HG03439 (cell line): Measurements from ENCODE around the gene EPC1.
"Not testable (repeated sequence)": the region's sequence is repeated elsewhere in the genome, so short reads cannot be mapped to it uniquely, and the experiment has no call there.

Source experiments
- ATAC-seq: cut with Tn5 transposase; IDR thresholded peaks from one replicate; pipeline ENCODE4 v1.9.1; 2021; ENCODE audit warnings: mild to moderate bottlenecking, moderate library complexity; ENCODE audit not compliant: unreplicated experiment

Gene EPC1

DNA sequence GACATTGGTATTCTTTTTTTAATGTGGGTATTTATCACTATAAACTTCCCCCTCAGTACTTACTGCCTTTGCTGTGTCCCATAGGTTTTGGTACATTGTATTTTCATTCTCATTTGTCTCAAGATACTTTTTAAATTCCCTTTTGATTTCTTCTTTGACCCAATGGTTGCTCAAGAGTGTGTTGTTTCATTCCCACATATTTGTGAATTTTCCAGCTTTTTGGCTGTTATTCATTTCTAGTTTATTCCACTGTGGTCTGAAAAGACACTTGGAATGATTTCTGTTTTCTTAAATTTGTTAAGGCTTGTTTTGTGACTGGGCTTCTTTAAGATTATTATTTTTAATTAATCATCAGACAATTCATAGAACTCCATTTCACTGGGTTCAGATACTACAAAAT, 105.0 kb downstream of the EPC1 start:
- no peak for ATAC-seq

DNA sequence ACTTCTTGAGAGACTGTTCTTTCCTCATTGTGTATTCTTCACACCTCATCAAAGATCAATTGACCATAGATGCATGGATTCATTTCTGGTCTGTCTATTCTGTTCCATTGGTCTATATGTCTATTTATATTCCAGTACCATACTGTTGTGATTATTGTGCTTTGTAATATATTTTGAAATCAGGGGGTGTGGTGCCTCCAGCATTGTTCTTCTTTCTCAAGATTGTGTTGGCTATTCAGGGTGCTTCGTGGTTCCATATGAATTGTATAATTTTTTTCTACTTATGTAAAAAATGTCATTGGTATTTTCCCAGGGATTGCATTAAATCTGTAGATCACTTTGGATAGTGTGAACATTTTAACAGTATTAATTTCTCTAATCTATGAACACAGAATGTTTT, 106.5 kb downstream of the EPC1 start:
- ATAC-seq, result no peak

DNA sequence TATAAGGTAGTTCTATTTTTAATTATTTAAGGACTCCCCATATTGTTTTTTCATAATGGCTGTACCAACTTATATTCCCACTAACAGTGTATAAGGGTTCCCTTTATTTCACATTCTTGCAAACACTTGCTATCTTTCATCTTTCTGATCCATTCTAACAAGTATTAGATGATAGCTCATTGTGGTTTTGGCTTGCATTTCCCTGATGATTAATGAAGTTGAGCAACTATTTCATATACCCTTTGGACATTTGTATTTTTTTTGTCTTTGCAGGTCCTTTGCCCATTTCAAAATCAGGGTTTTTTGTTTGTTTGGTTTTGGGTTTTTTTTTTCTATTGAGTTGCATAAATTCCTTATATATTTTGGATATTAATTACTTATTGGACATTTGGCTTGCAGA, 107.2 kb downstream of the EPC1 start:
- no peak for ATAC-seq

DNA sequence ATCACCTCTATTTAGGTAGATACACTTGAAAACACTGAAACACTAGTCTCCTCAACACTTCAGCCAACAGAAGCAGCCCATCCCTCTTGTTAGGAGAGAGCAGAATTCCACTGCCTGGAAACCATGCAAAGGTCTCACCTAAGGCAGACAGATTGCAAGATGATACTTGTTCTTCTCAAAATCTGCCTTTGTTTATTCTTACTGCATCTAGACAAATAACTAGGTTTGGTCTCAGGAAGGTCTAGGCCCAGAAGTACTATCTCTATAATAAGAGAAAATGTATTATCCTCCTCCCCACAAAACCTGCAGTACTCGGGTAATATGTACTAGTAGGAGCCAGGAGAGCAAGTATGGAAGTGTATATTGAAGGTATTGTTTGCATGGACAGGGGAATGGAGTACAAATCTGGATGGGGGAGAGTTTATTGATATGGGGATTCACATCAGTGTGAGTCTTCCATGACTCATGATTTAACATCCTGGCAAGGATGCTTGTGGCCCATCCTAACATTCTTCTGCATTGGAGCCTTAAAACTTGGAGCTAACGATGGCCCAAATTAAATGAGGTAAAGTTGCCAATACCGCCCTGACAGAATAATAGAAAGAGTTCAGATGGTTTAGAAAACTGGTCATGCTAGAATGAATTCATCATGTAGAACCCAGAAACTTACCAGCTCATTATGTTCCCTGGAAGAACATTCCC, 109.2 kb downstream of the EPC1 start:
- no peak for ATAC-seq

DNA sequence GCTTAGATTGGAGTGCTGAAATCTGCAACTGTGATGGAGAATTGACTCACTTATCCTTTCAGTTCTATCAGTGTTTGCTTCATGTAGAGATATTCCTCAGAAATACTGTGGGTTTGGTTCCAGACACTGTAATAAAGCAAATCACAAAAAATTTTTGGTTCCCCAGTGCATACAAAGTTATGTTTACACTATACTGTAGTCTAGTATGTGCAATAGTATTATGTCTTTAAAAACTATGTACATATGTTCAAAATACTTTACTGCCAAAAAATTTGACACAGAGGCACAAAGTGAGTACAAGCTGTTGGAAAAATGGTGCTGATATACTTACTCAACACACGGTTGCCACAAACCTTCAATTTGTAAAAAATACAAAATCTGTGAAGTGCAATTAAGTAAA, 112.5 kb downstream of the EPC1 start:
- no peak for ATAC-seq

DNA sequence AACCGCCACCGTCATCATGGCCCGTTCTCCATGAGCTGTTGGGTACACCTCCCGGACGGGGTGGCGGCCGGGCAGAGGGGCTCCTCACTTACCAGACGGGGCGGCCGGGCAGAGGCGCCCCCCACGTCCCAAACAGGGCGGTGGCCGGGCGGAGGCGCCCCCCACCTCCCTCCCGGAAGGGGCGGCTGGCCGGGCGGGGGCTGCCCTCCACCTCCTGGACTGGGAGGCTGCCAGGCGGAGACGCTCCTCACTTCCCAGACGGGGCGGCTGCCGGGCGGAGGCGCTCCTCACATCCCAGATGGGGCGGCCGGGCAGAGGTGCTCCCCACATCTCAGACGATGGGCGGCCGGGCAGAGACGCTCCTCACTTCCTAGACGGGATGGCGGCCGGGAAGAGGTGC, 113.6 kb downstream of the EPC1 start:
- not testable (repeated sequence) for ATAC-seq

DNA sequence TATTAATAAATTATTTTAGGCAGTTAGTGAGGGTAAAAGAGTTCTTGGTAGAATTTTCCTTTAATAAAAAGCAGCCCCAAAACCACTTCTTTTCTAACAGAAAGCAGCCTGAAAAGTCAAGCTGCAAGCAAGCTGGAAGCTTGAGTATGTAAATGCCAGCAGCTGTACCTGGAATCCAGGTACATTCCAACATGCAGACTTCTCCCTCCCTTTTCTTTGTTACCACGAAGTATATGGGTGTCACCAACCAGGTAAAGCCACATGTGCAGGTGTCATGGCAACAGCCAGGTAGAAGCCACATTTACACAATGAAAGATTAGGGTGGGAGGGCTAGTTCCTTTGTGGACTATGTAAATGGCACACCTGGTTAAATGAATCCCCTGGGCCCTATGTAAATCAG, 114.6 kb downstream of the EPC1 start:
- no peak for ATAC-seq

DNA sequence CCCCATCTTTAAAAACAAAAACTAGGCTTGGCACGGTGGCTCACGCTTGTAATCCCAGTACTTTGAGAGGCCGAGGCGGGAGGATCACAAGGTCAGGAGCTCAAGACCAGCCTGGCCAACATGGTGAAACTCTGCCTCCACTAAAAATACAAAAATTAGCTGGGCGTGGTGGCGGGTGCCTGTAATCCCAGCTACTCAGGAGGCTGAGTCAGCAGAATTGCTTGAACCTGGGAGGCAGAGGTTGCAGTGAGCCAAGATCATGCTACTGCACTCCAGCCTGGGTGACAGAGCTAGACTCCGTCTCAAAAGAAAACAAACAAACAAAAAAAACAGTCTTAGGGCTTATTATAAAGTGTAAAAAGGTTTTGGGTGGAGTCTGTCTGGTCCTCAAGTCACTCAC, 117.2 kb downstream of the EPC1 start:
- ATAC-seq, result not testable (repeated sequence)

DNA sequence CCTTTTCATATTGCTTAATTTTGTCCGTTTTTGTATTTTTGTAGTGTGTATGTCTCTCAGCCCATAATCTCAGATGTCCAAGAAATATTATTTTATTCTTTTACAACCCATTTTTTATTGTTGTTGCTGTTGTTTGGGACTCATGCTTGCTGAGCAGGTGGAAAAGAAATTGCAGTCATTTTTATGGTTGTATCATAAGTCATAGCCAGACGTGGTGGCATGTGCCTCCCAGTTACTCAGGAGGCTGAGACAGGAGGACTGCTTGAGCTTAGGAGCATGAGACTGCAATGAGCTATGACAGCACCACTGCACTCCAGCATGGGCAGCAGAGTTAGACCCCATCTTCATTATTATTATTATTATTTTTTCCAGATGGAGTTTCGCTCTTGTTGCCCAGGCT, 117.8 kb downstream of the EPC1 start:
- no peak for ATAC-seq

DNA sequence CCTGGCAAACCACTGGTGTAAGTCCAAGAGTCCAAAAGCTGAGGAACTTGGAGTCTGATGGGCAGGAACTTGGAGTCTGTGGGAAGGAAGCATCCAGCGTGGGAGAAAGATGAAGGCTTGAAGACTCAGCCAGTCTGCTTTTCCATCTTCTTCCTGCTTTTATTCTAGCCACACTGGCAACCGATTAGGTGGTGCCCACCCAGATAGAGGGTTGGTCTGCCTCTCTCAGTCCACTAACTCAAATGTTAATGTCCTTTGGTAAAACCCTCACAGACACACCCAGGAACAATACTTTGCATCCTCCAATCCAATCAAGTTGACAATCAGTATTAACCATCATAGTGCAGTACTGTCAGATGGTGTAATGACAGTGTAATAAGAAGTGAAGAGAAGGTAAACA, 119.2 kb downstream of the EPC1 start:
- no peak for ATAC-seq

DNA sequence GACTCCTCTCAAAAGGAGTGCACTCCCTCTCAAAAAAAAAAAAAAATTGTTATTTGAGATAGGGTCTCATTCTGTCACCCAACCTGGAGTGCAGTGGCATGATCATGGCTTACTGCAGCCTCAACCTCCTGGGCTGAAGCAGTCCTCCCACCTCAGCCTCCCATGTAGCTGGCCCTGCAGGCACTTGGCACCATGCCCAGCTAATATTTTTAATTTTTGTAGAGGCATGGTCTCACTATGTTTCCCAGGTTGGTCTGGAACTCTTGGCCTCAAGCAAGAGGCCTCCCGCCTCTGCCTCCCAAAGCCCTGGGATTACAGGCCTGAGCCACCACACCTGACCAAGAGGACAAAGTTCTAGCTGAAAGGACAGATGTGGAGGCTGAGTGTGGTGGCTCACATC, 120.3 kb downstream of the EPC1 start:
- no peak for ATAC-seq

DNA sequence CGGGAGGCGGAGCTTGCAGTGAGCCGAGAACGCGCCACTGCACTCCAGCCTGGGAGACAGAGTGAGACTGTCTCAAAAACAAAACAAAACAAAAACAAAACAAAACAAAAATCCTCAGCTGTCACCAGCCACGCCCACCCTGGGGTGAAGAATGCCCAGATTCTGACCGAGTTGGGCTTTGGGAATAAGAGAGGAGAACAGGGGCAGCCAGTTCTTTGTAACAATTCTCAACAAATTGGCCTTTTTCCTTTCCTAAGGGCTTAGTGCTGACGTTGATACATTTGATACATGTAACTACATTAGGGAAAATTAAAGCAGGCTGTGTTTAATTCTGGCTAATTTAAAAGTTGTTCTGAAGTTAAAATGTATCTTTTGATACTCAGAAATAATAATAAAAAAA, 121.0 kb downstream of the EPC1 start:
- no peak for ATAC-seq

DNA sequence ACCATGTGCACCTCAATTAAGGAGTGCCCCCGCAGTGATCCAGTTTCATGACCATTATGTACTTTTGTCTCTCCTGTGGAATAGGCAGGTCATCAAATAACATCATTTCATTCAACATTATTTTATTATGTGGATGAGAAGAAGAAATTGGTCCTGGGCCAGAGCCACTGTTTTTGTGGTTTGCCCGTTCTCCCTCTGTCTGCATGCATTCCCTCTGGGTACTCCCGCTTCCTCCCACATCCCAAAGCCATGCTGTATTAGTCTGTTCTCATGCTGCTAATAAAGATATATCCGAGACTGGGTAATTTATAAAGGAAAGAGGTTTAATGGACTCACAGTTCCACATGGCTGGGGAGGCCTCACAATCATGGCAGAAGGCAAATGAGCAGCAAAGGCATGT, 124.6 kb downstream of the EPC1 start:
- not testable (repeated sequence) for ATAC-seq

DNA sequence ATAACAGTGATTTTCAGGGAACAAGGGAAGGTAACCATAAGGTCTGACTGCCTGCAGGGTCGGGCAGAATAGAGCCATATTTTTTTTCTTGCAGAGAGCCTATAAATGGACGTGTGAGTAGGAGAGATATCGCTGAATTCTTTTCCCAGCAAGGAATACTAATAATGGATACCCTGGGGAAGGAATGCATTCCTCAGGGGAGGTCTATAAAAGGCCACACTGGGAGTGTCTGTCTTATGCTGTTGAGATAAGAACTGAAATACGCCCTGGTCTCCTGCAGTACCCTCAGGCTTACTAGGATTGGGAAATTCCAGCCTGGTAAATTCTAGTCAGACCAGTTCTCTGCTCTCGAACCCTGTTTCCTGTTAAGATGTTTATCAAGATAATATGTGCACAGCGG, 127.8 kb downstream of the EPC1 start:
- ATAC-seq, result not testable (repeated sequence)

DNA sequence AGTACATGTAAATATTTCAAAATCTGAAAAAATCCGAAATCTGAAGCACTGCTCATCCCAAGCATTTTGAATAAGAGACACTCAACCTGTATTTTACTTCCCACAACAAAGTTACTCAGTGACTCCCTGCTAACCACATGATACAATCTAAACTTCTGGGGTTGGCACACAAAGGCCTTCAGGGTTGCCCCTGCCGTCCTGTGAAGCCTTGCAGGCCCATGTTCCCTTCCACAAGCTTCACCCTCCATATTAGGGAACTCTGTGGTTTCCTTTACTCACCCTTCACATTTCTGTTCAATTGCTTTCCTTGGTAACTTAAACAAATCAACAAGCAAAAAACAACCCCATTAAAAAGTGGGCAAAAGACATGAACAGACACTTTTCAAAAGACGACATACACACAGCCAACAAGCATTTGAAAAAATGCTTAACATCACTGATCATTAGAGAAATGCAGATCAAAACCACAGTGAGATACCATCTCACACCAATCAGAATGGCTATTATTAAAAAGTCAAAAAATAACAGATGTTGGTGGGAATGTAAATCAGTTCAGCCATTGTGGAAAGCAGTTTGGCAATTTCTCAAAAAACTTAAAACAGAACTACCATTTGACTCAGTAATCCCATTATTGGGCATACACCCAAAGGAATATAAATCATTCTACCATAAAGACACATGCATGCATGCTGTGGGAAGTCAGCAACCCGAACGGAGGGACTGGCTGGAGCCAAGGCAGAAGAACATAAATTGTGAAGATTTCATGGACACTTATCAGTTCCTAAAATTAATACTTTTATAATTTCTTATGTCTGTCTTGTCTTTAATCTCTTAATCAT, 128.5 kb downstream of the EPC1 start:
- not testable (repeated sequence) for ATAC-seq
